NCI-H524 (cell line): Measurements from ENCODE around the gene TFCP2L1.
A peak's percentile ranks its signal among the peaks of the same experiment; 100 is the strongest.
"Not testable (repeated sequence)": the region's sequence is repeated elsewhere in the genome, so short reads cannot be mapped to it uniquely, and the experiment has no call there.

Source experiments
- DNase-seq, 2 experiments: peaks; one replicate each; lab custom pipeline; 2025; lab: John Stamatoyannopoulos, UW

Gene TFCP2L1

GRCh38 chr2:121242175-121242875, 42.7 kb downstream of the TFCP2L1 start:
- DNase-seq = peak in 1 of 2 experiments; percentile 71

- DNase-seq = no peak
These were observed 43.5 kb downstream of the TFCP2L1 start for GRCh38 chr2:121241466-121241865.

GRCh38 chr2:121240436-121240835, 44.6 kb downstream of the TFCP2L1 start:
- DNase-seq = no peak

- DNase-seq = no peak
These were observed 45.0 kb downstream of the TFCP2L1 start for GRCh38 chr2:121239969-121240368.

- no peak for DNase-seq
These were observed 45.5 kb downstream of the TFCP2L1 start for GRCh38 chr2:121239471-121239870.

- no peak for DNase-seq
These were observed 46.2 kb downstream of the TFCP2L1 start for GRCh38 chr2:121238828-121239227.

GRCh38 chr2:121237980-121238665, 46.9 kb downstream of the TFCP2L1 start:
- no peak for DNase-seq

- no peak for DNase-seq
These were observed 47.5 kb downstream of the TFCP2L1 start for GRCh38 chr2:121237336-121237979.

GRCh38 chr2:121236650-121237180, 48.3 kb downstream of the TFCP2L1 start:
- DNase-seq = no peak

- DNase-seq = no peak
These were observed 48.8 kb downstream of the TFCP2L1 start for GRCh38 chr2:121236101-121236640.

- DNase-seq = peak in 1 of 2 experiments; percentile 69
These were observed 49.5 kb downstream of the TFCP2L1 start for GRCh38 chr2:121235542-121235941.

GRCh38 chr2:121234791-121235190, 50.2 kb downstream of the TFCP2L1 start:
- no peak for DNase-seq

GRCh38 chr2:121234144-121234543, 50.9 kb downstream of the TFCP2L1 start:
- no peak for DNase-seq

GRCh38 chr2:121233486-121234110, 51.4 kb downstream of the TFCP2L1 start:
- no peak for DNase-seq

- no peak for DNase-seq
These were observed 52.3 kb downstream of the TFCP2L1 start for GRCh38 chr2:121232626-121233265.

- no peak for DNase-seq
These were observed 53.5 kb downstream of the TFCP2L1 start for GRCh38 chr2:121231385-121232000.

GRCh38 chr2:121228521-121228920, 56.5 kb downstream of the TFCP2L1 start:
- DNase-seq = no peak

- peak; percentile 84 to 94 for DNase-seq
These were observed 57.4 kb downstream of the TFCP2L1 start for GRCh38 chr2:121227381-121228144.

- not testable (repeated sequence) for DNase-seq
These were observed 59.3 kb downstream of the TFCP2L1 start for GRCh38 chr2:121225681-121226080.

GRCh38 chr2:121220995-121221394, 64.0 kb downstream of the TFCP2L1 start:
- DNase-seq = no peak
